Stimulated activated effector memory CD8-positive, alpha-beta T cell treated with anti-CD3 and anti-CD28 coated beads, Interleukin-12 subunit alpha, Interleukin-12 subunit beta, amount 100 ng/mL, for 72 hours (primary cell): ENCODE results near the gene MAN1C1.
A peak's percentile ranks its signal among the peaks of the same experiment; 100 is the strongest.

Source experiments
- ATAC-seq: fragments of 150-1000 bp; cut with Tn5 transposase; 2 replicates; pipeline ENCODE4 v1.10.0; 2021
- DNase-seq, 2 donors: peaks; one replicate each; pipeline ENCODE4 v3.0.0; 2021 to 2022; ENCODE audit warnings: low spot score in 2 of 2
- H3K27ac Mint-ChIP-seq: one replicate; pipeline ENCODE4 v1.8.0; 2022; ENCODE audit warnings: mild to moderate bottlenecking, mixed read lengths
- H3K36me3 Mint-ChIP-seq: one replicate; pipeline ENCODE4 v1.8.0; 2022; ENCODE audit warnings: mild to moderate bottlenecking, mixed read lengths
- H3K4me1 Mint-ChIP-seq: one replicate; pipeline ENCODE4 v1.8.0; 2022; ENCODE audit warnings: mixed read lengths
- H3K4me3 Mint-ChIP-seq: one replicate; pipeline ENCODE4 v1.8.0; 2022; ENCODE audit warnings: mild to moderate bottlenecking, mixed read lengths
- H3K9me3 Mint-ChIP-seq: one replicate; pipeline ENCODE4 v1.8.0; 2022; ENCODE audit warnings: mixed read lengths

The MAN1C1 gene

DNA sequence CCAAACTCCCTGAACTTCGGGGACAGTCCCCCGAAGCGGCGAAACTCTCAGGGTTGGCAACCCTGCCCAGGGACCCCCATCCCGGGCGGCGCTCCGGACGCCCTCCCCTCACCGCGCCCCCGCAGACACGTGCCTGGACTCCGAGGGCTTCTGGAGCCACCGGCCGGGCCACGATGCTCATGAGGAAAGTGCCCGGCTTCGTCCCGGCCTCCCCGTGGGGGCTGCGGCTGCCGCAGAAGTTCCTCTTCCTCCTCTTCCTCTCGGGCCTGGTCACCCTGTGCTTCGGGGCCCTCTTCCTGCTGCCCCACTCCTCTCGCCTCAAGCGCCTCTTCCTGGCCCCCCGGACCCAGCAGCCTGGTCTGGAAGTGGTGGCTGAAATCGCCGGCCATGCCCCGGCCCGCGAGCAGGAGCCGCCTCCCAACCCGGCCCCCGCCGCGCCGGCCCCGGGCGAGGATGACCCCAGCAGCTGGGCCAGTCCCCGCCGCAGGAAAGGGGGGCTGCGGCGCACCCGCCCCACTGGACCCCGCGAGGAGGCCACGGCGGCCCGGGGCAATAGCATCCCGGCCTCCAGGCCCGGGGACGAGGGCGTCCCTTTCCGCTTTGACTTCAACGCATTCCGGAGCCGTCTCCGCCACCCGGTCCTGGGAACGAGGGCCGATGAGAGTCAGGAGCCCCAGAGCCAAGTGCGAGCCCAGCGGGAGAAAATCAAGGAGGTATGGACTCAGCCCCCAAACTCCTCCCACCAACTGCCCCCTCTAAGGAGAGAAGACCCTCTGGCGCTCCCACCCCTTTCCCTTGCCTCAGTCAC, 1.2 kb downstream of the MAN1C1 start:
- H3K9me3 Mint-ChIP-seq: no peaks in the 10 kb centered on the region
- ATAC-seq: no peak
- peak in 1 of 2 donors; percentile 60 for DNase-seq
- H3K36me3 Mint-ChIP-seq: peaks cover 6% of the 10 kb centered on the region
- peak overlapping the region; percentile 82 for H3K4me3 Mint-ChIP-seq
- peaks cover 68% of the 10 kb centered on the region for H3K4me1 Mint-ChIP-seq
- peak overlapping the region; percentile 83 for H3K27ac Mint-ChIP-seq

DNA sequence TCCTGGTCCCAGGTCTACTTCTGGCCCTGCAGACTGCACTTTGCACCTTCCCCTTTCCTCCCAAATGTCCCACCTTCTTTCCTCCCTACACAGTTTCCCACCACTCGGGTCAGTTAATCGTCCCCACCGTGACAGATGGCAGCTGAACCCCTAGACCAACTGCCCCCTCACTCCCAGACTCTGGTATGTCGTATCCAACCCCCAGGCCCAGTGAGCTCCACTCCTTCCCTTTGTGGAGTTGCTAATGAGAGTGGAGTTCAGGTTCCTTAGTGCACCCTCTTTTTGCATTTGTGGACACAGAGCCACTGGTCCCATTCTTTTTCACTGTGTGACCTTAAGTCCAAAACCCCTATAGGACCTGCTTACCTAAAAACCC, 1.8 kb downstream of the MAN1C1 start:
- ATAC-seq: no peak
- Mint-ChIP-seq H3K27ac (peak overlapping the region; percentile 83), H3K4me3 (peak overlapping the region; percentile 82)

DNA sequence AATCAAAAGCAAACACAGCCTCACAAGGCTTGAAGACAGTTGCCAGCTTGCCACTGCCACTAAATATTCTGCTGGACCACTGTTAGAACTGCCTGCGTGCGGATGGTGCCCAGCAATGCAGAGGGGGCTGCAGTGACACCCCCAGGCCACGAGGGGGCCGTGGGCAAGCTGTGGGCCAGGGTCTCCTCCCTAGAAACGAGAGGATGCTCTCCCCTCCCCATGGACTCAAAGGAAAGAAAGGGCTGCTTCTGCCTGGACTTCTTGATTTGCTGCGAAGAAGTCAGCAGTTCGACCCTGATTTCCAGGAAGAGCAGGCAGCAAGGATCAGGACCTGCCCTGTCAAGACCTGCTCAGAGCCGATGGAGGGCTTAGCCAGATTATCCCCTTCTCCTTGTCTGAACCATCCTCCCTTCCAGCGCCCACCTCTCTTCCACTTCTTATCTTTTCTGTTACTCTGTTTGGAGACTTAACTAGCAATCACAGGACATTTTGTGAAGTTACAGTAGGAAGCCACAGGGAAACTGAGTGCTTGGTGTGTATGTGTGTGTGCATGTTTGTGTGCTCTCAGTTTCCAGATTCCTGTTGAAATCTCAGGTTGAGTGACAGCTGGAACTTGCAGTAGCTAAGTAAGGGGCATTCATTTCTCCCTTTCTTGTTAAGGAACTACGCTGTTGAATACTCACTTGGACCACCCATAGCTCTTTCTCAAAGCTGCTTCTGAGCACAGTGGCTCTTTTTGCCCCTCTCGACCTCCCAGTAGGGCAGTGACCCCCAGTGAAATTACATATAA, 2.7 kb downstream of the MAN1C1 start:
- DNase-seq (peak in 1 of 2 donors; percentile 77), ATAC-seq (no peak)
- peaks cover 6% of the 10 kb centered on the region for H3K36me3 Mint-ChIP-seq
- peak overlapping the region; percentile 82 for H3K4me3 Mint-ChIP-seq
- no peak overlapping the region for H3K27ac Mint-ChIP-seq
- no peaks in the 10 kb centered on the region for H3K9me3 Mint-ChIP-seq
- peaks cover 79% of the 10 kb centered on the region for H3K4me1 Mint-ChIP-seq

More for the DNA sequence above, 1.8 kb downstream of the MAN1C1 start:
- Mint-ChIP-seq H3K4me1 (peaks cover 73% of the 10 kb centered on the region), H3K36me3 (peaks cover 6% of the 10 kb centered on the region), H3K9me3 (no peaks in the 10 kb centered on the region)
- peak in 1 of 2 donors; percentile 54 for DNase-seq

DNA sequence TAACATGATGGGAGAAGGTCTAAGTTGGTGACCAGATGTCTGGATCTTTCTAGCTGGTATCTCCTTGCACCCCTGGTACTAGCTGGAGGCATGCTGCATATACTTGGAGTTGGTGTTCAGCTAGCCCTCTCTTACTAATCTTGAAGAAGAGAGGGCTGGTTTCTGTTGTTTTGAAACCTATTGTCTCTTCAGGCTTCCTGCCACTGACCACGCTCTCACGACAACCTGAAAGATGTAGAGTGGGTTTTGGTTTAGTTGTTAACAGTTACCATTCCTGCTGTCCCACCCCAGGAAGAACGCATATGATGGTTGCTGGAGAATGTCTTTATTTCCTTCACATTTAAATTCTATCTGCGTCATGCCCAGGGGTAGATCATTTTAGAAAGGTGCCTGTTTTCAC, 3.6 kb downstream of the MAN1C1 start:
- Mint-ChIP-seq H3K36me3 (peaks cover 6% of the 10 kb centered on the region), H3K4me1 (peaks cover 70% of the 10 kb centered on the region), H3K4me3 (peak overlapping the region; percentile 82), H3K27ac (no peak overlapping the region), H3K9me3 (no peaks in the 10 kb centered on the region)
- DNase-seq (peak in 1 of 2 donors; percentile 64), ATAC-seq (peak; percentile 62)

DNA sequence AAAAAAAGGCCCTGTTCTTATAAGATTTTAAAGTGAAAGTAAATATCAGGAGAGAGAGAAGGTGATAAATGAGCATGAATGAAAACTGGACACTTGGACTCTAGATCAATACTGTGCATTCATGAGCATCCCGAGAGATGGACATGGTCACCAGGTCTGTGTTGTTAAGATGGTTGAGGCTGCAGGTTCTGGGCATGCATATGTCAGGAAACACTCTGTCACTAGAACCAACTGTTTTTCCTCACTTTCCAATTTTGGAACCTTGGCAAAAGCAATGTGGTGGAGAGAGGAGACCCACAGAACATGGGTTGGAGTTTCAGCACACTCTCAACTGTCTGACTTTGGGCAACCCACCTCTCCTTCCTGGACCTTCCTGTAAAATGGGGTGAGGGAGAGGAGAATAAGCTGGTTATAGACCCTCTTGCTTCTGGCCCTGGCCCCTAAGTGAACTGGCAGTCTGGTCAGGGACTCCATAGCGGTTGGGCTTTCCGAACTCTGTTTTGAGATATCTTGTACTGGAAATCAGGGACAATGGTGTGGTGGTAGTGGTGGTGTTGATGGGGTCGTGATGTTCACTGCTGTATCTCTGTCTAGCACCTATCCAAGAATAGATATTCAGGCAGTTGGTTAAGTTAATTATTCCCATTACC, 4.2 kb downstream of the MAN1C1 start:
- H3K4me3 Mint-ChIP-seq: peak overlapping the region; percentile 82
- ATAC-seq: no peak
- H3K27ac Mint-ChIP-seq: no peak overlapping the region
- DNase-seq: no peak
- H3K4me1 Mint-ChIP-seq: peaks cover 64% of the 10 kb centered on the region
- no peaks in the 10 kb centered on the region for H3K9me3 Mint-ChIP-seq
- peaks cover 6% of the 10 kb centered on the region for H3K36me3 Mint-ChIP-seq

DNA sequence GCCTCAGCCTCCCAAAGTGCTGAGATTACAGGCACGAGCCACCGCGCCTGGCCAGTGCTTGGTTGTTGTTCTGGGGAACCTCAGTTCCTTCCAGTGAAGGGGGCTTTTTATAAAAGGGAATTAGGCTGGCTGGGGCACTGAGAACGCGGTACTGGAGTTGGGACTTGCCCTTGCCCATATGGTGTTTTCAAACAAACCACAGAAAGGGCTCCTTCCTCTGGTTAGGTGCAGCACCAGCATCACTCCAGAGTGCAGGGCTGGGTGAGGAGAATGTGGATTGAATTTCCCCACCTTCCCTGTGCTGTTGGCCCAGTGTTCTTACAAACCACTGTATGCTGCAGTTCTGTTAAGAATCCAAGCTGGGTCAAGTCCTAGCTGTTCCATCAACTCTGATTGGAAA, 5.3 kb downstream of the MAN1C1 start:
- H3K9me3 Mint-ChIP-seq: peaks cover 4% of the 10 kb centered on the region
- DNase-seq (no peak), ATAC-seq (no peak)
- no peak overlapping the region for H3K4me3 Mint-ChIP-seq
- H3K27ac Mint-ChIP-seq: no peak overlapping the region
- peaks cover 6% of the 10 kb centered on the region for H3K36me3 Mint-ChIP-seq
- peaks cover 63% of the 10 kb centered on the region for H3K4me1 Mint-ChIP-seq

DNA sequence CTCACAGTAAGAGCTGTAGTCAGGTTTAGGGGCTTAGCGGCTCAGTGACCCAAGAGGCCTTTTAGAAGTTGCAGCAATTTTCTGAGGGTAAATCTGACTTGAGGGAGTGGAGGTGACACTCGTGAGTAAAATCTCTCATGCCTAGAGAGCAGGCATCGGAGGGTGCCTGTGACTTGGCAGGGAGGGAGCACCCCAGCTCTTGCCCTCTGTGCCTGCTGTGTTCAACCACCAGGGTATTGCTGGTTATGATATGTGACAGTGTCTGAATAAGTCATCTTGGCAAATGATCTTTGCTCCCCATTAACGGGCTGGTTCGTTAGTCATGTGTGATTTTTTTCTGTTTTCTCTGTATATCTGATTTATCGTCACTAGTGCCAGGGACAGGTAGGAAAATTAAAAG, 5.9 kb downstream of the MAN1C1 start:
- H3K36me3 Mint-ChIP-seq: peaks cover 6% of the 10 kb centered on the region
- no peak overlapping the region for H3K27ac Mint-ChIP-seq
- DNase-seq: no peak
- peaks cover 4% of the 10 kb centered on the region for H3K9me3 Mint-ChIP-seq
- peak; percentile 49 for ATAC-seq
- H3K4me1 Mint-ChIP-seq: peaks cover 63% of the 10 kb centered on the region
- no peak overlapping the region for H3K4me3 Mint-ChIP-seq

DNA sequence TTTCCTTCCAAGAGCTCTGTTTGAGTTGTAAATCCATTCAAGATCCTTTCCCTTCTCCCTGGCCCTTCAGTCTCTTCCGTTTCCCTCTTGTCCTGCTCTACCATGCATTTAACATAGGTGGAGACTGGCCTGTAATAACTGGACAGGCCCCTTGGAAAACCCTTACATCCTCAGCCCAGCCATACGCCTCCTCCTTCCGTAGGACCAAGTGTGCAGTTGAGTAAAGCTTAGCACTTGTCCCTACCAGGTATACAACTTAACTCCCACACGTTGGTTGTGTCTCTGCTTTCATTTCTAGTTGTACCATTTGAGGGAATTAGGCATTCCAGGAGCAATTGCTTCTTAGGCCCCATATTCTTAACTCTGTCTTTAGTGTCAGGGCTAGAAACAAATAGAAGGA, 6.4 kb downstream of the MAN1C1 start:
- no peak overlapping the region for H3K4me3 Mint-ChIP-seq
- ATAC-seq (no peak), DNase-seq (no peak)
- peaks cover 4% of the 10 kb centered on the region for H3K9me3 Mint-ChIP-seq
- peaks cover 63% of the 10 kb centered on the region for H3K4me1 Mint-ChIP-seq
- peaks cover 6% of the 10 kb centered on the region for H3K36me3 Mint-ChIP-seq
- H3K27ac Mint-ChIP-seq: no peak overlapping the region

DNA sequence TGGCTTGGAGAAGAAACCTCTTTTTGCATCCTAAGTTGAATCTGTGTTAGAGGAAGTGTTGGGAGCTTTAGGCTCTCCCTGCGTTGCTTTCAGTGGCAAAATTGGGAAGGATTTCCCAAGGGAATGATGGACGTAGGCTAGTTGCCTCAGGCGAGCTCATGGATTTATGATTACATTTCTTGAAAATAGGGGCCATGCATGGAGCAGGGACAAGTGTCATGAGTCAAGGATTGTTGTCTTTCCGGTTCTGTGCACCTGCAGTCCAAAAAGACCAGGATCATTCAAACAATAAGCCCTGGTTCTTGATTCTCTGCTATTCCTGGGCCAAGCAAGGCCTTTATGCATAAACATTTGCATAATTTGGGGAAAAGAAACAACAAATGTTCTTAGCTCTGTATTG, 7.1 kb downstream of the MAN1C1 start:
- ATAC-seq (no peak), DNase-seq (no peak)
- peaks cover 56% of the 10 kb centered on the region for H3K4me1 Mint-ChIP-seq
- H3K9me3 Mint-ChIP-seq: peaks cover 4% of the 10 kb centered on the region
- no peak overlapping the region for H3K4me3 Mint-ChIP-seq
- H3K36me3 Mint-ChIP-seq: no peaks in the 10 kb centered on the region
- H3K27ac Mint-ChIP-seq: no peak overlapping the region

DNA sequence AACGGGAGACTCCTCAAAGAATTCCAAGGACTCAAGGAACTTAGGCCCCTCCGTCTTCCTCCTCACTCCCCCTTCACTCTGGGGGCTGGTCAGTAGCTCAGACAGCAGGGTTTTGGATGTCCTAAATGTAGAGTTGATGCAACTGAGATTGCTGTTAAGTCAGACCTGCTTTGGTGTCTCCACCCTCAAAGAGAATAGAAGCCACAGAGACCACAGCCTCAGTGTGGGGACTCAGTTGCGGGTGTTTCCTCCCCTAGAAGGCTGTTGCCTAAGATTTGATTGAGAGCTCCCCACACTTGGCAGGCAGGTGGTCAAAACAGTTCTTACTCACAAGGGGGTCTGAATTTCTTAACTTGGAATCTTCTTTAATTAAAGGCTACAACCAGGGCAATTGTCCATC, 7.6 kb downstream of the MAN1C1 start:
- Mint-ChIP-seq H3K4me1 (peaks cover 55% of the 10 kb centered on the region), H3K4me3 (no peak overlapping the region)
- no peak for ATAC-seq

DNA sequence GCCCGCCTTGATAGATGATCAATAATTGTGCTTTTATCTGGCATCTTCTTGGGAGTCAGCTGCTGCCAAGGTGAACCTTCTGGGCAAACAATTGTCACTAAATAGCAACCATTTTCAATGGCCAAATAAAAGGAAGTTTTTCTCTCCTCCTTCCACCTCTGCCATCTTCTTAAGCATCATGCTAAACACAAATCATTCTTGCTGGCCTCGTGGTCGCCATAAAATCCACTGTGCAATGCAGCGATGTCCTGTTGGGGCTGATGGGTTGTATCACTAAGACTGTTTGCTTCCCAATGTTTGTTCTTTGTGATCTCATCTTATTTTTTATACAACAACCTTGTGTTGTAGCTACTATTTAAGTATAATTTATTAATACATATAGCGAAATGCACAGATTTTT, 8.0 kb downstream of the MAN1C1 start:
- DNase-seq (no peak), ATAC-seq (no peak)
- Mint-ChIP-seq H3K4me1 (peaks cover 55% of the 10 kb centered on the region), H3K4me3 (no peak overlapping the region), H3K9me3 (peaks cover 4% of the 10 kb centered on the region), H3K27ac (no peak overlapping the region), H3K36me3 (no peaks in the 10 kb centered on the region)

More for the DNA sequence above, 7.6 kb downstream of the MAN1C1 start:
- Mint-ChIP-seq H3K36me3 (no peaks in the 10 kb centered on the region), H3K27ac (no peak overlapping the region), H3K9me3 (peaks cover 4% of the 10 kb centered on the region)
- no peak for DNase-seq

DNA sequence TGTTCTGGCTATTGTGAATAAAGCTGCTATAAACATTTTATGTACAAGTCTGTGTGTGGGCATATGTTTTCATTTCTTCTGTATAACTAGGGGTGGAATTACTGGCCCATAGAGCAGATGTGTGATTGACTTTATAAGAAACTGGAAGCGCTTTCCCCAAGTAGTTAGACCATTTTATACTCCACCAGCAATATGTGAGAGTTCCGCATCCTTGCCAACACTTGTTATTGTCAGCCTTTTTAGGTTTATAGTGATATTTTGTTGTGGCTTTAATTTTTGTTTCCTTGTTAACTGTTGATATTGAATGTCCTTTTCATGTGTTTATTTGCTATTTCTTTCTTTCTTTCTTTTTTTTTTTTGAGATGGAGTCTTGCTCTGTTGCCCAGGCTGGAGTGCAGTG, 9.4 kb downstream of the MAN1C1 start:
- no peaks in the 10 kb centered on the region for H3K36me3 Mint-ChIP-seq
- no peak overlapping the region for H3K27ac Mint-ChIP-seq
- no peak for ATAC-seq
- no peak overlapping the region for H3K4me3 Mint-ChIP-seq
- no peak for DNase-seq
- peaks cover 48% of the 10 kb centered on the region for H3K4me1 Mint-ChIP-seq
- H3K9me3 Mint-ChIP-seq: peaks cover 4% of the 10 kb centered on the region

DNA sequence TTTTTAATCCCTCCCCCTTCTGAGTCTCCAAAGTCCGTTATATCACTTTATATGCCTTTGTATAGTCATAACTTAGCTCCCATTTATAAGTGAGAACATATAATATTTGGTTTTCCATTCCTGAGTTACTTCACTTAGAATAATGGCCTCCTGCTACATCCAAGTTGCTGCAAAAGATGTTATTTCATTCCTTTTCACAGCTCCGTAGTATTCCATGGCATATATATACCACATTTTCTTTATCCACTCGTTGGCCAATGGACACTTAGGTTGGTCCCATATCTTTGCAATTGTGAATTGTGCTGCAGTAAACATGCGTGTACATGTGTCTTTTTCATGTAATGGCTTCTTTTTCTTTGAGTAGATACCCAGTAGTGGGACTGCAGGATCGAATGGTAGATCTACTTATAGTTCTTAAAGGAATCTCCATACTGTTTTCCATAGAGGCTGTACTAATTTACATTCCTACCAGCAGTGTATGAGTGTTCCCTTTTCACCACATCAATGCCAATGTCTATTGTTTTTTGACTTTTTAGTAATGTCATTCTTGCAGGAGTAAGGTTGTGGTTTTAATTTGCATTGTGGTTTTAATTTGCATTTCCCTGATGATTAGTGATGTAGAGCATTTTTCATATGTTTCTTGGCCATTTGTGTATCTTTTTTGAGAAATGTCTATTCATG, 12.3 kb downstream of the MAN1C1 start:
- Mint-ChIP-seq H3K4me1 (peaks cover 47% of the 10 kb centered on the region), H3K27ac (no peak overlapping the region), H3K36me3 (no peaks in the 10 kb centered on the region), H3K4me3 (no peak overlapping the region), H3K9me3 (peaks cover 4% of the 10 kb centered on the region)
- DNase-seq (no peak), ATAC-seq (no peak)

DNA sequence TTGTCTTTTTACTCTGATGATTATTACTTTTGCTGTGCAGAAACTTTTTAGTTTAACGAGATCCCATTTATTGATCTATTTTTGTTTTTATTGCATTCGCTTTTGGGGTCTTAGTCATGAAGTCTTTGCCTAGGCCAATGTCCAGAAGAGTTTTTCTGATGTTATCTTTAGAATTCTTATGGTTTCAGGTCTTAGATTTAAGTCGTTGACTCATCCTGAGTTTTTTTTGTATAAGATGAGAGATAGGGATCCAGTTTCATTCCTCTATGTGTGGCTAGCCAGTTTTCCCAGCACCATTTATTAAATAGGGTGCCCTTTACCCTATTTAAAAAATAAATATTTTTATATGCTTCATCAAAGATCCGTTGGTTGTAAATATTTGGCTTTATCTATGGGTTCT, 13.2 kb downstream of the MAN1C1 start:
- DNase-seq: no peak
- H3K4me1 Mint-ChIP-seq: peaks cover 47% of the 10 kb centered on the region
- H3K9me3 Mint-ChIP-seq: peaks cover 4% of the 10 kb centered on the region

More for the DNA sequence above, 13.2 kb downstream of the MAN1C1 start:
- H3K36me3 Mint-ChIP-seq: no peaks in the 10 kb centered on the region
- no peak overlapping the region for H3K4me3 Mint-ChIP-seq
- no peak overlapping the region for H3K27ac Mint-ChIP-seq
- no peak for ATAC-seq
